Activated T-cell treated with anti-CD3 and anti-CD28 coated beads, Interleukin-2, amount 50 U/mL, for 24 hours (primary cell): ENCODE data around the gene HES2.
"Not testable (repeated sequence)": the region's sequence is repeated elsewhere in the genome, so short reads cannot be mapped to it uniquely, and the experiment has no call there.

Experiments used
- DNase-seq: peaks from one replicate; pipeline ENCODE4 v3.0.0-alpha.2; 2020
- H3K27ac Mint-ChIP-seq: 2 replicates; pipeline ENCODE4 v1.8.0; 2020; ENCODE audit warnings: mild to moderate bottlenecking, mixed read lengths
- H3K27me3 Mint-ChIP-seq: 2 replicates; pipeline ENCODE4 v1.8.0; 2020; ENCODE audit warnings: mixed read lengths
- H3K36me3 Mint-ChIP-seq: 2 replicates; pipeline ENCODE4 v1.8.0; 2020; ENCODE audit warnings: low read depth, mixed read lengths
- H3K4me1 Mint-ChIP-seq: 2 replicates; pipeline ENCODE4 v1.8.0; 2020; ENCODE audit warnings: low read depth, mixed read lengths
- H3K4me3 Mint-ChIP-seq: 2 replicates; pipeline ENCODE4 v1.8.0; 2020; ENCODE audit warnings: mild to moderate bottlenecking, moderate library complexity, mixed read lengths
- H3K9me3 Mint-ChIP-seq: 2 replicates; pipeline ENCODE4 v1.8.0; 2020; ENCODE audit warnings: mixed read lengths

The HES2 gene

GRCh38 chr1:6434186-6434585 is 14.5 kb upstream of the HES2 start:
- H3K4me1 Mint-ChIP-seq: no peaks in the 10 kb centered on the region
- no peaks in the 10 kb centered on the region for H3K9me3 Mint-ChIP-seq
- H3K4me3 Mint-ChIP-seq: no peak overlapping the region
- H3K27ac Mint-ChIP-seq: no peak overlapping the region
- H3K27me3 Mint-ChIP-seq: peaks cover 16% of the 10 kb centered on the region
- H3K36me3 Mint-ChIP-seq: no peaks in the 10 kb centered on the region
- DNase-seq: no peak

GRCh38 chr1:6431645-6432579 is 12.2 kb upstream of the HES2 start:
- not testable (repeated sequence) for H3K4me1 Mint-ChIP-seq, H3K27me3 Mint-ChIP-seq

GRCh38 chr1:6429660-6430411 is 10.1 kb upstream of the HES2 start:
- not testable (repeated sequence) for H3K9me3 Mint-ChIP-seq, H3K36me3 Mint-ChIP-seq, H3K27ac Mint-ChIP-seq, DNase-seq, H3K4me3 Mint-ChIP-seq, H3K4me1 Mint-ChIP-seq
- H3K27me3 Mint-ChIP-seq: peaks cover 17% of the 10 kb centered on the region

More at GRCh38 chr1:6431645-6432579, 12.2 kb upstream of the HES2 start:
- DNase-seq, H3K9me3 Mint-ChIP-seq, H3K4me3 Mint-ChIP-seq, H3K27ac Mint-ChIP-seq, H3K36me3 Mint-ChIP-seq: not testable (repeated sequence)

- not testable (repeated sequence) for H3K36me3 Mint-ChIP-seq, H3K27ac Mint-ChIP-seq, H3K9me3 Mint-ChIP-seq, DNase-seq, H3K4me1 Mint-ChIP-seq, H3K4me3 Mint-ChIP-seq
- H3K27me3 Mint-ChIP-seq: peaks cover 27% of the 10 kb centered on the region
Measured at GRCh38 chr1:6428453-6428852, 8.7 kb upstream of the HES2 start.

- no peak for DNase-seq
- H3K36me3 Mint-ChIP-seq: no peaks in the 10 kb centered on the region
- H3K9me3 Mint-ChIP-seq: no peaks in the 10 kb centered on the region
- H3K4me1 Mint-ChIP-seq: peaks cover 11% of the 10 kb centered on the region
- peaks cover 35% of the 10 kb centered on the region for H3K27me3 Mint-ChIP-seq
- no peak overlapping the region for H3K27ac Mint-ChIP-seq
- no peak overlapping the region for H3K4me3 Mint-ChIP-seq
Measured at GRCh38 chr1:6427441-6428390, 8.0 kb upstream of the HES2 start.

- DNase-seq: no peak
- Mint-ChIP-seq H3K27me3 (peaks cover 41% of the 10 kb centered on the region), H3K27ac (no peak overlapping the region), H3K4me1 (peaks cover 11% of the 10 kb centered on the region), H3K4me3 (no peak overlapping the region), H3K9me3 (no peaks in the 10 kb centered on the region), H3K36me3 (no peaks in the 10 kb centered on the region)
Measured at GRCh38 chr1:6426972-6427350, 7.2 kb upstream of the HES2 start.

GRCh38 chr1:6426277-6426971 is 6.7 kb upstream of the HES2 start:
- Mint-ChIP-seq H3K27ac (no peak overlapping the region), H3K9me3 (no peaks in the 10 kb centered on the region), H3K4me3 (no peak overlapping the region), H3K4me1 (peaks cover 11% of the 10 kb centered on the region), H3K36me3 (no peaks in the 10 kb centered on the region), H3K27me3 (peaks cover 46% of the 10 kb centered on the region)
- no peak for DNase-seq

GRCh38 chr1:6425658-6426057 is 5.9 kb upstream of the HES2 start:
- no peak for DNase-seq
- Mint-ChIP-seq H3K9me3 (no peaks in the 10 kb centered on the region), H3K27ac (no peak overlapping the region), H3K27me3 (peaks cover 54% of the 10 kb centered on the region), H3K4me3 (no peak overlapping the region), H3K4me1 (peaks cover 11% of the 10 kb centered on the region), H3K36me3 (no peaks in the 10 kb centered on the region)

GRCh38 chr1:6424619-6425593 is 5.2 kb upstream of the HES2 start, which contains the start of gene ESPN:
TSS of gene ESPN (plus strand) at chr1:6424776. CDS start at chr1:6424956, 180 bp downstream.
- Mint-ChIP-seq H3K4me3 (peak within 1 kb of the TSS; percentile 26), H3K36me3 (no peaks in the 10 kb centered on the region), H3K27me3 (peaks cover 61% of the 10 kb centered on the region), H3K27ac (no peak within 1 kb of the TSS), H3K9me3 (no peaks in the 10 kb centered on the region), H3K4me1 (peaks cover 13% of the 10 kb centered on the region)
- peak; percentile 58 for DNase-seq

- no peak for DNase-seq
- peaks cover 14% of the 10 kb centered on the region for H3K4me1 Mint-ChIP-seq
- no peaks in the 10 kb centered on the region for H3K36me3 Mint-ChIP-seq
- no peak overlapping the region for H3K27ac Mint-ChIP-seq
- H3K27me3 Mint-ChIP-seq: peaks cover 63% of the 10 kb centered on the region
- H3K9me3 Mint-ChIP-seq: no peaks in the 10 kb centered on the region
- peak overlapping the region; percentile 26 for H3K4me3 Mint-ChIP-seq
Measured at GRCh38 chr1:6424000-6424565, 4.4 kb upstream of the HES2 start.

- Mint-ChIP-seq H3K4me3 (no peak overlapping the region), H3K9me3 (no peaks in the 10 kb centered on the region), H3K27me3 (peaks cover 67% of the 10 kb centered on the region), H3K36me3 (no peaks in the 10 kb centered on the region), H3K27ac (no peak overlapping the region), H3K4me1 (peaks cover 15% of the 10 kb centered on the region)
- peak; percentile 82 for DNase-seq
Measured at GRCh38 chr1:6423321-6423999, 3.7 kb upstream of the HES2 start.

GRCh38 chr1:6421266-6421665 is 1.5 kb upstream of the HES2 start:
- DNase-seq: no peak
- no peaks in the 10 kb centered on the region for H3K9me3 Mint-ChIP-seq
- H3K4me1 Mint-ChIP-seq: peaks cover 15% of the 10 kb centered on the region
- H3K27me3 Mint-ChIP-seq: peaks cover 81% of the 10 kb centered on the region
- H3K36me3 Mint-ChIP-seq: no peaks in the 10 kb centered on the region
- H3K4me3 Mint-ChIP-seq: no peak overlapping the region
- no peak overlapping the region for H3K27ac Mint-ChIP-seq
